ENCODE measurements around the gene FAM184B. TPM values are rescaled to one million over a fixed set of nuclear protein-coding genes. Genes with fewer than 3 reads are reported as not detected.

FAM184B gene
- polyA plus RNA-seq, 2 of the 4 experiments (the other 2 are of a cell fraction) = not detected

- no peak for TF ChIP-seq PBX3 (IDR thresholded peaks at IDR 0.05)
- no peak for TF ChIP-seq HOXB5 (CRISPR knock-in tag; IDR thresholded peaks at IDR 0.05)
- no peak for TF ChIP-seq HOXB13 (CRISPR knock-in tag; IDR thresholded peaks at IDR 0.05; ENCODE audit: low read depth)
Observed at GRCh38 chr4:17788956-17789355, 7.5 kb upstream of the FAM184B start (continued).

GRCh38 chr4:17787315-17787714 is 5.9 kb upstream of the FAM184B start:
- CTCF ChIA-PET = no interaction called here
- WGBS (ENCODE audit: missing lambda C conversion rate) = 48% methylated on average over 5 of the region's 5 CpGs
- Histone ChIP-seq H3K4me3 (no peak overlapping the region), H3K9me3 (no peaks in the 10 kb centered on the region), H3K4me1 (0 out of 3 replicates have a peak, but pooled peaks cover 8% of the 10 kb centered on the region), H3K4me2 (no peak overlapping the region), H3K27ac (no peak overlapping the region)
- no peak for FAIRE-seq
- POLR2A ChIA-PET = no interaction called here
- TF ChIP-seq PHF8 (IDR thresholded peaks at IDR 0.05; ENCODE audit: borderline replicate concordance, low read depth) (no peak), HMGXB4 (CRISPR knock-in tag; IDR thresholded peaks at IDR 0.05; ENCODE audit: borderline replicate concordance) (no peak), FOSB (CRISPR knock-in tag; IDR thresholded peaks at IDR 0.05) (no peak), BCL3 (IDR thresholded peaks at IDR 0.05) (no peak)
- ATAC-seq = 0 out of 6 replicates have a peak, but pooled peaks of 1 of the 2 experiments have one; percentile 19
- DNase-seq (ENCODE audit: low read depth in 1 of 2, low spot score in 1 of 2) = no peak

GRCh38 chr4:17786567-17786966 is 5.1 kb upstream of the FAM184B start:
- ATAC-seq (no peak), FAIRE-seq (no peak), DNase-seq (ENCODE audit: low read depth in 1 of 2, low spot score in 1 of 2) (no peak)
- H3K4me2 ChIP-seq = no peak overlapping the region
- 0 out of 3 replicates have a peak, but pooled peaks cover 8% of the 10 kb centered on the region for H3K4me1 ChIP-seq
- no peaks in the 10 kb centered on the region for H3K9me3 ChIP-seq
- H3K27ac ChIP-seq = no peak overlapping the region
- H3K4me3 ChIP-seq = no peak overlapping the region
- whole genome bisulfite sequencing (ENCODE audit: missing lambda C conversion rate) = 81% methylated on average over 5 of the region's 5 CpGs
- CTCF ChIA-PET = interaction anchor here (1.2 kb wide), 1 partner anchor 22 kb away, joined by 3 read pairs; no protein-coding TSS in a partner anchor
- no peak for TF ChIP-seq FOSL2 (IDR thresholded peaks at IDR 0.05)
- TF ChIP-seq FOSL2 (CRISPR knock-in tag; IDR thresholded peaks at IDR 0.05) = no peak
- TF ChIP-seq ZFP36 (IDR thresholded peaks at IDR 0.05; ENCODE audit: borderline replicate concordance, partially characterized antibody) = no peak
- TF ChIP-seq RCOR1 (IDR thresholded peaks at IDR 0.05; ENCODE audit: low read depth, low read length) = no peak
- no peak for TF ChIP-seq JUNB (IDR thresholded peaks at IDR 0.05)
- no peak for TF ChIP-seq REST (IDR thresholded peaks at IDR 0.05)
- POLR2A ChIA-PET = no interaction called here
